Endothelial cell of umbilical vein (primary cell): ENCODE results near the gene CD300H. TPM values are rescaled to one million over a fixed set of nuclear protein-coding genes. Genes with fewer than 3 reads are reported as not detected.
A peak's percentile ranks its signal among the peaks of the same experiment; 100 is the strongest.

ENCODE experiments used
- BruUV-seq: library from RNA; stranded (reverse); fragments of 400-500 nt; replicated peaks from 2 replicates; lab custom pipeline; 2021; lab: Mats Ljungman, UMichigan
- CTCF ChIA-PET: fragments of 300-600, 350-600 bp; sonication (Branson Sonifier 250); formaldehyde crosslinking; loops from one replicate; lab custom pipeline; 2021; ENCODE audit warnings: antibody characterized with exemption, inconsistent platforms; lab: Charles Lee
- POLR2A ChIA-PET: fragments of 300-600, 350-600 bp; sonication (Branson Sonifier 250); formaldehyde crosslinking; loops from one replicate; lab custom pipeline; 2021; ENCODE audit warnings: antibody characterized with exemption, inconsistent platforms; lab: Charles Lee
- DNase-seq: peaks from one replicate; pipeline ENCODE4 v3.0.0-alpha.2; 2011; ENCODE audit warnings: low read depth, low spot score
- FAIRE-seq: peaks from 2 replicates; lab custom pipeline; 2011; peaks lifted over from hg19 to GRCh38; lab: Jason Lieb, UNC
- H2AFZ ChIP-seq: 2 replicates; pipeline ENCODE4 v1.6.0; 2012; ENCODE audit warnings: low read depth, low read length, control low read depth, inconsistent platforms
- H3K27ac ChIP-seq: 2 replicates; pipeline ENCODE4 v1.5.1; 2011; ENCODE audit warnings: low read depth, mild to moderate bottlenecking, control low read depth, low read length, moderate library complexity; ENCODE audit not compliant: insufficient read depth
- H3K27me3 ChIP-seq, 2 experiments: 2 replicates each; pipeline versions ENCODE4 v1.6.0 to v1.6.1; 2011; ENCODE audit warnings: low read length in 2 of 2, mixed read lengths in 1 of 2; ENCODE audit not compliant: control insufficient read depth in 2 of 2, insufficient read depth in 2 of 2
- H3K36me3 ChIP-seq, 2 experiments: 2 replicates in 1 of 2; 3 replicates in 1 of 2; pipeline ENCODE4 v1.5.1; 2011; ENCODE audit warnings: low read length in 2 of 2, mild to moderate bottlenecking in 1 of 2, moderate library complexity in 1 of 2; ENCODE audit not compliant: control insufficient read depth in 2 of 2, insufficient read depth in 2 of 2; ENCODE audit errors: extremely low read depth in 1 of 2
- H3K4me1 ChIP-seq: 3 replicates; pipeline ENCODE4 v1.5.1; 2011; ENCODE audit warnings: mild to moderate bottlenecking, low read length; ENCODE audit not compliant: control insufficient read depth, insufficient read depth; ENCODE audit errors: extremely low read depth
- H3K4me2 ChIP-seq: 2 replicates; pipeline ENCODE4 v1.6.1; 2011; ENCODE audit warnings: low read length, control low read depth, mixed read lengths; ENCODE audit not compliant: insufficient read depth
- H3K4me3 ChIP-seq, 3 experiments: fragments of 200-600 bp in 1 of 3; sonication (generic), shearing (Covaris generic) in 1 of 3; replicated peaks in 1 of 3; 2 replicates each; pipeline ENCODE4 v1.5.1; 2011 to 2016; ENCODE audit warnings: control low read depth in 3 of 3, low read length in 3 of 3, mild to moderate bottlenecking in 2 of 3, inconsistent platforms in 1 of 3, low read depth in 1 of 3, moderate library complexity in 1 of 3; ENCODE audit not compliant: insufficient read depth in 1 of 3
- H3K79me2 ChIP-seq: 2 replicates; pipeline ENCODE4 v1.6.0; 2012; ENCODE audit warnings: low read length, inconsistent platforms; ENCODE audit not compliant: control insufficient read depth, insufficient read depth
- H3K9ac ChIP-seq: replicated peaks from 2 replicates; pipeline ENCODE3; 2011; ENCODE audit warnings: low read length, control low read depth; ENCODE audit not compliant: insufficient read depth; ENCODE audit errors: extremely low read depth
- H3K9me1 ChIP-seq: replicated peaks from 3 replicates; pipeline ENCODE4 v1.6.0; 2011; ENCODE audit warnings: mild to moderate bottlenecking, low read length; ENCODE audit not compliant: control insufficient read depth, insufficient read depth; ENCODE audit errors: extremely low read depth
- H3K9me3 ChIP-seq: replicated peaks from 2 replicates; pipeline ENCODE4 v1.5.1; 2012; ENCODE audit warnings: low read length, inconsistent platforms; ENCODE audit not compliant: control insufficient read depth, insufficient read depth
- H4K20me1 ChIP-seq: replicated peaks from 2 replicates; pipeline ENCODE3; 2011; ENCODE audit warnings: mild to moderate bottlenecking, low read length; ENCODE audit not compliant: control insufficient read depth, insufficient read depth; ENCODE audit errors: extremely low read depth
- EZH2 ChIP-seq: IDR thresholded peaks from 2 replicates; pipeline ENCODE4 v1.6.1; 2012; ENCODE audit warnings: borderline replicate concordance, low read depth, mild to moderate bottlenecking, moderate library complexity, low read length, inconsistent platforms; ENCODE audit not compliant: severe bottlenecking
- FOS ChIP-seq: IDR thresholded peaks from 2 replicates; pipeline ENCODE4 v1.6.1; 2011; ENCODE audit warnings: mild to moderate bottlenecking, low read length, moderate library complexity, borderline replicate concordance; ENCODE audit not compliant: insufficient read depth
- GATA2 ChIP-seq: IDR thresholded peaks from 2 replicates; pipeline ENCODE4 v1.7.0; 2011; ENCODE audit warnings: low read depth, mild to moderate bottlenecking, moderate library complexity, mixed read lengths, low read length; ENCODE audit not compliant: insufficient read length, insufficient read depth
- JUN ChIP-seq: IDR thresholded peaks from 2 replicates; pipeline ENCODE4 v1.6.1; 2011; ENCODE audit warnings: borderline replicate concordance, low read depth; ENCODE audit not compliant: insufficient read length, insufficient read depth
- MYC ChIP-seq: IDR thresholded peaks from one replicate; pipeline ENCODE4 v1.6.1; 2011; ENCODE audit warnings: mild to moderate bottlenecking, low read depth, low read length
- POLR2A ChIP-seq: IDR thresholded peaks from 2 replicates; pipeline ENCODE4 v1.6.1; 2012; ENCODE audit warnings: low read depth, mild to moderate bottlenecking, control low read depth, low read length
- POLR2AphosphoS5 ChIP-seq: IDR thresholded peaks from 2 replicates; pipeline ENCODE4 v1.6.1; 2012; ENCODE audit warnings: low read depth, mild to moderate bottlenecking, control low read depth, low read length, moderate library complexity; ENCODE audit not compliant: insufficient read depth
- dilution Hi-C: fragments of 300-500 bp; cut with MboI; formaldehyde crosslinking; loops from one replicate; pipeline ENCODE4 v1.15.0; 2019; ENCODE audit warnings: low sequenced_read_pairs; ENCODE audit not compliant: extremely low pct_ligation_motif_present
- intact Hi-C: fragments of 100-400 bp; cut with micrococcal nuclease; formaldehyde crosslinking; loops from one replicate; pipeline ENCODE4 v1.10.0; 2022
- polyA plus RNA-seq, 4 experiments: library from polyadenylated mRNA; depleted of rRNA in 3 of 4; stranded (reverse) in 3 of 4; unstranded in 1 of 4; fragments of >200 nt; gene quantifications; 2 replicates each; pipeline versions ENCODE4 v1.2.1 to v1.2.3, GENCODE V29; 2011 to 2012; ENCODE audit warnings: missing spikeins in 1 of 4
- total RNA-seq: library from RNA; stranded (reverse); gene quantifications from 2 replicates; pipeline ENCODE4 v1.2.3, GENCODE V29; 2021
- TF ChIP-seq, protein P1 (sequence below): IDR thresholded peaks from 2 replicates; pipeline ENCODE4 v1.6.1; 2011; ENCODE audit not compliant: insufficient read depth, insufficient read length
- TF ChIP-seq, protein P2 (sequence below), 2 donors: IDR thresholded peaks; 1 replicate in 1 of 2; 2 replicates in 1 of 2; pipeline ENCODE4 v1.5.1; 2011; ENCODE audit warnings: low read length in 2 of 2, mild to moderate bottlenecking in 2 of 2, moderate library complexity in 2 of 2, control low read depth in 1 of 2, inconsistent platforms in 1 of 2, low read depth in 1 of 2; ENCODE audit not compliant: insufficient read depth in 1 of 2; ENCODE audit errors: extremely low read depth in 1 of 2

The CD300H gene
- total and polyA plus RNA-seq, 2 donors (not counting 3 experiments of a cell fraction or from before 2014, with no cell fraction given): not detected

DNA sequence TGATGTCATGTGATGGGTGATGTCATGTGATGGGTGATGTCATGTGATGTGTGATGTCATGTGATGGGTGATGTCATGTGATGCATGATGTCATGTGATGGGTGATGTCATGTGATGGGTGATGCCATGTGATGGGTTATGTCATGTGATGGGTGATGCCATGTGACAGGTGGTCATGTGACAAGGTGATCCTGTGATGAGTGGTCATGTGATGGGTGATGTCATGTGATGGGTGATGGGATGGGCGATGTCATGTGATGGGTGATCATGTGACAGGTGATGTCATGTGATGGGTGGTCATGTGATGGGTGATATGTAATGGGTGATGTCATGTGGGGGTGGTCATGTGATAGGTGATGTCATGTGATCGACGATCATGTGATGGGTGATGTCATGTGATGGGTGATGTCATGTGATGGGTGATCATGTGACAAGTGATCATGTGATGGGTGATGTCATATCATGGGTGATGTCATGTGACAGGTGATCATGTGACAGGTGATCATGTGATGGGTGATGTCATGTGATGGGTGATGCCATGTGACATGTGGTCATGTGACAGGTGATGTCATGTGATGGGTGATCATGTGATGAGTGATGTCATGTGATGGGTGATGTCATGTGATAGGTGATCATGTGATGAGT is 53.2 kb downstream of the CD300H start:
- H3K27ac ChIP-seq: no peak overlapping the region
- ChIA-PET POLR2A (no interaction called here), CTCF (no interaction called here)
- no peaks in the 10 kb centered on the region for H3K36me3 ChIP-seq
- H2AFZ ChIP-seq: no peak overlapping the region
- H4K20me1 ChIP-seq: no peaks in the 10 kb centered on the region
- dilution Hi-C loops (no loop called here), intact Hi-C loops (no loop called here)
- no peaks in the 10 kb centered on the region for H3K9me1 ChIP-seq
- no TSS peak for BruUV-seq
- no peaks in the 10 kb centered on the region for H3K9me3 ChIP-seq
- FAIRE-seq (no peak), DNase-seq (peak; percentile 31)
- H3K4me1 ChIP-seq: no peaks in the 10 kb centered on the region
- no peaks in the 10 kb centered on the region for H3K27me3 ChIP-seq
- no peak overlapping the region for H3K4me3 ChIP-seq
- H3K9ac ChIP-seq: no peak overlapping the region
- H3K79me2 ChIP-seq: no peaks in the 10 kb centered on the region
- H3K4me2 ChIP-seq: no peak overlapping the region
- TF ChIP-seq JUN (peak; percentile 50), FOS (no peak)
- TF ChIP-seq, protein P1, sequence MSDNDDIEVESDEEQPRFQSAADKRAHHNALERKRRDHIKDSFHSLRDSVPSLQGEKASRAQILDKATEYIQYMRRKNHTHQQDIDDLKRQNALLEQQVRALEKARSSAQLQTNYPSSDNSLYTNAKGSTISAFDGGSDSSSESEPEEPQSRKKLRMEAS: peak; percentile 79

DNA sequence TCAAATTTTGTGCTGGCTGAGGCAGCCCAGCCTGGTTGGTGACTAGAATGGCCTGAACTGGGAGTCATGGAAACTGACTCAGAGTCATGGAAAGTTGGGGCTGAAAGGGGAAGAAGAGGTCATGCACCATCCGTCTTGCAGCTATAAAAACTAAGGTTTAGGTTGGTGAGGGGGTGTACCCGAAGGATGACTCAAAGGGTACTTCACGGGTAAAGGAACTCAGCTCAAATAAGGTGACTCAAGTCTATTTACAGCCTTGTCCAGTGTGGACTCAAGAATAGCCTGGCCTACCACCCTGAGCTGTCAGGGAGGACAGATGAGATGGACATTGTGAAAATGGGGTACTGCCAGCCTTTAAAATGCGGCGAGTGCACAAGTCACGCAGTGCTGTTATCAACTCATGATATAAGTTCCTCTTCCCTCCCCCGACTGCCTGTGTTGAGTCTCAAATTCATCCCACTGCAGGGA is 54.7 kb downstream of the CD300H start:
- FAIRE-seq (no peak), DNase-seq (no peak)
- TF ChIP-seq POLR2A (no peak), POLR2AphosphoS5 (no peak), MYC (no peak), EZH2 (no peak), FOS (no peak), JUN (no peak), GATA2 (no peak)
- TF ChIP-seq, protein P2, sequence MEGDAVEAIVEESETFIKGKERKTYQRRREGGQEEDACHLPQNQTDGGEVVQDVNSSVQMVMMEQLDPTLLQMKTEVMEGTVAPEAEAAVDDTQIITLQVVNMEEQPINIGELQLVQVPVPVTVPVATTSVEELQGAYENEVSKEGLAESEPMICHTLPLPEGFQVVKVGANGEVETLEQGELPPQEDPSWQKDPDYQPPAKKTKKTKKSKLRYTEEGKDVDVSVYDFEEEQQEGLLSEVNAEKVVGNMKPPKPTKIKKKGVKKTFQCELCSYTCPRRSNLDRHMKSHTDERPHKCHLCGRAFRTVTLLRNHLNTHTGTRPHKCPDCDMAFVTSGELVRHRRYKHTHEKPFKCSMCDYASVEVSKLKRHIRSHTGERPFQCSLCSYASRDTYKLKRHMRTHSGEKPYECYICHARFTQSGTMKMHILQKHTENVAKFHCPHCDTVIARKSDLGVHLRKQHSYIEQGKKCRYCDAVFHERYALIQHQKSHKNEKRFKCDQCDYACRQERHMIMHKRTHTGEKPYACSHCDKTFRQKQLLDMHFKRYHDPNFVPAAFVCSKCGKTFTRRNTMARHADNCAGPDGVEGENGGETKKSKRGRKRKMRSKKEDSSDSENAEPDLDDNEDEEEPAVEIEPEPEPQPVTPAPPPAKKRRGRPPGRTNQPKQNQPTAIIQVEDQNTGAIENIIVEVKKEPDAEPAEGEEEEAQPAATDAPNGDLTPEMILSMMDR (IDR thresholded peaks at IDR 0.05; ENCODE audit: extremely low read depth in 1 of 2, insufficient read depth in 1 of 2, low read depth in 1 of 2, low read length in 2 of 2): no peak
- TF ChIP-seq, protein P1: no peak
- no peaks in the 10 kb centered on the region for H3K36me3 ChIP-seq
- no peak overlapping the region for H3K9ac ChIP-seq
- H3K4me2 ChIP-seq: no peak overlapping the region
- H3K27me3 ChIP-seq: no peaks in the 10 kb centered on the region
- H3K9me1 ChIP-seq: no peaks in the 10 kb centered on the region
- H3K4me3 ChIP-seq: no peak overlapping the region
- H3K4me1 ChIP-seq: no peaks in the 10 kb centered on the region
- H2AFZ ChIP-seq: no peak overlapping the region
- ChIA-PET CTCF (interaction anchor here (0.8 kb wide), 1 partner anchor 144 kb away, joined by 3 read pairs; no protein-coding TSS in a partner anchor), POLR2A (no interaction called here)
- H3K79me2 ChIP-seq: no peaks in the 10 kb centered on the region
- H3K9me3 ChIP-seq: no peaks in the 10 kb centered on the region
- no peak overlapping the region for H3K27ac ChIP-seq
- intact Hi-C loops (no loop called here), dilution Hi-C loops (no loop called here)
- no peaks in the 10 kb centered on the region for H4K20me1 ChIP-seq
- BruUV-seq: no TSS peak
